HG03135 (cell line): Measurements from ENCODE around the gene EFR3B.
A peak's percentile ranks its signal among the peaks of the same experiment; 100 is the strongest.
"Not testable (repeated sequence)": the region's sequence is repeated elsewhere in the genome, so short reads cannot be mapped to it uniquely, and the experiment has no call there.

Experiments used
- ATAC-seq: cut with Tn5 transposase; IDR thresholded peaks from one replicate; pipeline ENCODE4 v1.9.1; 2021; ENCODE audit warnings: mild to moderate bottlenecking, moderate library complexity; ENCODE audit not compliant: unreplicated experiment

Gene EFR3B

GRCh38 chr2:25041928-25042320 is at the start of gene EFR3B:
TSS of gene EFR3B (plus strand) at chr2:25042076. CDS start at chr2:25042313, 237 bp downstream.
- peak; percentile 91 for ATAC-seq

DNA sequence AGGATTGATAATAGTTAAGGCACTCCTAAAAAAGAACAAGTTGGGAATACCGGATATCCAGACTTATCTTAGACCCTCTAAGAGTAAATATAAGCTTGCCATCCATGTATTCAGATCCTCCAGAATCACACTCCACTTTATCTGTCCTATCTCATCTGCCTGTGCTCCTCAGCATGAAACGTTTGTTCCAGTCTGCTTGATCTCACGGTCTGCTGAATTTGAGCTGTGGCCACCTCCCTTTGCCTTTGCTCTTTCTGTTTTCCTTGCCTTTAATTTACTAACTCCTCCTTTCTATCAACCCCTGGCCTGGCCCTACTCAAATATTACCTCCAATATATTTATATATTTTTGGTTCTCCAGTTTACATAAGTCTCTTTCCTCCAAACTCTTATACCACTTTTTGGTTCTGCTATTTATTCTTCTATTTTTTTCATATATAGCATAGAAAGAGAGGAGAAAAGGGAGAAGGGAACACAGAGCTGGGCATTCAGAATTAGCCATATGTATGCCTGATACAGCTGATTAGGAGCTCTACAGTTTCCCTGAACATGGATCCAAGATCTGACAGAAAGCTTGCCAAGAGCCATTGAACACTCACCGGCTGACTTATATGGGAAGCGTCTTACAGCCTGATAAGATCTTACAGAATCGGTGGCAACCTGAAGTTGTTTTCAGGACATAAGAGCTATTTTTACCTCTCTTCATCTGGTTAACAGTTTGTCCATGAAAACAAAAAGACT is 48.3 kb upstream of the EFR3B start:
- ATAC-seq = no peak

GRCh38 chr2:24994146-24994724 is 47.6 kb upstream of the EFR3B start:
- no peak for ATAC-seq

DNA sequence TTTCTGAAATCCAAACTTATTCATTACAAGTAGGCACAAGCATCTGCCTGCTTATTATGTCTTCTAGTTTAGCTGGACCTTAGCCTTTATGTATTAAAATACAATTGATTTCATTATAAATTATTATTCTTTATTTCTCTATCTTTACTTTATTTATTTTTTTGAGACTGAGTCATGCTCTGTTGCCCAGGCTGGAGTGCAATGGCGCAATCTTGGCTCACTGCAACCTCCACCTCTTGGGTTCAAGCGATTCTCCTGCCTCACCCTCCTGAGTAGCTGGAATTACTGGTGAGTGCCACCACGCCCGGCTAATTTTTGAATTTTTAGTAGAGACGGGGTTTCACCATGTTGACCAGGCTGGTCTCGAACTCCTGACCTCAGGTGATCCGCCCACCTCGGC is 42.8 kb upstream of the EFR3B start:
- not testable (repeated sequence) for ATAC-seq

- no peak for ATAC-seq
Measured at GRCh38 chr2:25000036-25000435, 41.8 kb upstream of the EFR3B start.

GRCh38 chr2:25000503-25001324 is 41.2 kb upstream of the EFR3B start:
- ATAC-seq = no peak

- no peak for ATAC-seq
Measured at GRCh38 chr2:25001325-25001637, 40.6 kb upstream of the EFR3B start.

DNA sequence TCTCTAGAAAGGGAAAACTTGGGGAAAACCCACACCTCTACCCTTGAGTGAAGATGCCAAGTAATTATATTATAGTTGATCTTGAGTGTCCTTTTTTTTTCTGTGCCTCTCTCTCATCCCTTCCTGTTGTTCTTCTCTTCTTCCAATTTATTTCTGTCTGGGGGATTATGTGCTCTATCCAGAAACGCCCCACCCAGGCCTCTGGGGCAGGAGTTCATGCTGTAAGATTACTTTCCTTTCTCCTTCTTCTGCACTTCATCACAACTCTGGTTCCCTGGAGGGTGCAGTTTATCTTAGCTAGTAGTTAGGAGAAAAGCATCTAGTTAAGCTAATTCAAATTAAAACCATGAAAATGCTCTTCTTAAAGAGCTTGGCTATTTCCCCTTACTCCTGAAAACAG is 39.8 kb upstream of the EFR3B start:
- ATAC-seq = no peak

DNA sequence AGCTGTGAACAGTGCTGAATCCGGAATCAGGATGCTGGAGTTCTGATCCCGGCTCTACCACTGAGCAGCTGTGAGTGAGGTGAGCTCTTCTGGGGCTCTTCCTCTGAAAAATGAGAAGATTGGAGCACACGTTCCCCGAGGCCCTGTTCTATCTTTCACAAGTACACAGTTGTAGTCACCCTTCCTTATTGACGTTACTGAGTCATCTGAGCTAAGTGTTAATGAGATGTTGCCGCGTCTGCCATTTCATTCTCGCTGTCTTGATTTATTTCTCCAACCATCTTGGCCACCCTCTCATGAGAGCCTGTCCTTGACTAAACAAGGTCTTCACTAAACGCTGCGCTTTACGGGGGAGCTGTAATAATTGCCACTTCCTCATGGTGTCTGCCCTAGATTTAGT is 31.9 kb upstream of the EFR3B start:
- ATAC-seq = no peak

DNA sequence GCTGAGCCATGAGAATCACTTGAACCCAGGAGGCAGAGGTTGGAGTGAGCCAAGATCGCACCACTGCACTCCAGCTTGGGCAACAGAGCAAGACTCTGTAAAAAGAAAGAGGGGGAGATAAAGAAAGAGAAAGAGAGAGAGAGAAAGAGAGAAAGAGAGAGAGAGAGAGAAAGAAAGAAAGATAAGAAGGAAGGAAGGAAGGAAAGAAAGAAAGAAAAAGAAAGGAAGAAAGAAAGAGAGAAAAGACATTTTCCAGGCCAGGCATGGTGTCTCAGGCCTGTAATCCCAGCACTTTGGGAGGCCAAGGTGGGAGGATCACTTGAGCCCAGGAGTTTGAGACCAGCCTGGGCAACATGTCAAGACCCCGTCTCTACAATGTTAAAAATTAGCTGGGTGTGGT is 30.5 kb upstream of the EFR3B start:
- ATAC-seq = not testable (repeated sequence)

DNA sequence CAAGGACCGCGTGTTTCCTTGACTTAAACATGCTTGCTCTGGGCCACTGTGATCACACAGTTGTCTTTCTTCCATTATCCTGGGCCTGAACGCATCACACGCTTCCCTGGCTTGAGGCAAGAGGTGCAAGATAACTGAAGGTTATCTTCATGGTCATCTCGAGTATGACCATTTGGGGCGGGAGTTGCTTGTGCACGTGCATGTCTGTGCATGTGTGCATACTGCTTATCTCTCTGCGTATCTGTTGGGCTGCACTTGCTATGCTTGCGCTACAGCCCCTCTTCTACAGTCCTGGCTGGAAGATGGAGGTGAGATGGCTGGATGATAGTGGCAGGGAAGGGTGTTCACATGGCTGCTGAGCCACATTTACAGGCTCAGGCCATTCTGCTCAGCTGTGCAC is 27.2 kb upstream of the EFR3B start:
- ATAC-seq = no peak

DNA sequence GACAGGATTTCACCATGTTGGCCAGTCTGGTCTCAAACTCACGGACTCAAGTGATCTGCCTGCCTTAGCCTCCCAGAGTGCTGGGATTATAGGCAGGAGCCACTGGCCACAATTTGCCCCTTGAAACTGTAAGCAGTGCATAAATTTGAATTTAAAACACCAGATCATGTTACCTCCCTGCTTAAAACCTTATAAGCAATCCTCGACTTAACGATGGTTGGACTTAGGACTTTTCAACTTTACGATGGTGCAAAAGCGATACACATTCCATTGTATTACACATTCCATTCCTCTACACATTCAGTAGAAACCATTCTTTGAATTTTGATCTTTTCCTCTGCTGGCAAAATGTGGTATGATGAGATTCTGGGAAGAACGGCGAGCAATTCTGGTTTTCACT is 23.2 kb upstream of the EFR3B start:
- no peak for ATAC-seq

DNA sequence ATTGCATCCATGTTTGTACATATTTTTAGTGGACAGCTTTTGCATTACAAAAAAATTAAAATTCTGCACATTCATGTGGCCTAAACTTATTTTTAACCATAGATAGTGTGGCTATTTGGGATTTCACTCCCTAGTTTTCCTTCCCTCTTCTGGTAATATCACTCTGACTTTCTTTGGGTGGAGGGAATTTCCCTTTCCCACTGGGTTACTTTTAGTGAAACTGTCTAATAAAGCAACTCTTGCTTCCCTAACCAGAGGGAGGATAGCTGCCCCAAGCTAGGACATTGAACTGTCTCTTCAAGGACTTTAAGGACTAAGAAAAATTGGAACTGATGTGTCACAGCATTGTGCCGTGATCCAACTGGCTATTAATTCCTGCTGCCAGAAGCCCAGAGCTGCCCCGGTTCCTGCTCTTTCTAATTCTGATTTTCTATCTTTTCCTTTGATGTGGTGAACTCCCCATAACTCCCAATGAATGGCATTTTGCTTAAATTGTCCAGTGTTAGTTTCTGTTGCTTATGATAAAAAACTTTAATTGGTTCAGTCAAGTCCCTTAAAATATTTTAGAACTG is 20.0 kb upstream of the EFR3B start:
- no peak for ATAC-seq

- no peak for ATAC-seq
Measured at GRCh38 chr2:25023333-25023732, 18.5 kb upstream of the EFR3B start.

GRCh38 chr2:25025229-25026007 is 16.5 kb upstream of the EFR3B start:
- ATAC-seq = no peak

DNA sequence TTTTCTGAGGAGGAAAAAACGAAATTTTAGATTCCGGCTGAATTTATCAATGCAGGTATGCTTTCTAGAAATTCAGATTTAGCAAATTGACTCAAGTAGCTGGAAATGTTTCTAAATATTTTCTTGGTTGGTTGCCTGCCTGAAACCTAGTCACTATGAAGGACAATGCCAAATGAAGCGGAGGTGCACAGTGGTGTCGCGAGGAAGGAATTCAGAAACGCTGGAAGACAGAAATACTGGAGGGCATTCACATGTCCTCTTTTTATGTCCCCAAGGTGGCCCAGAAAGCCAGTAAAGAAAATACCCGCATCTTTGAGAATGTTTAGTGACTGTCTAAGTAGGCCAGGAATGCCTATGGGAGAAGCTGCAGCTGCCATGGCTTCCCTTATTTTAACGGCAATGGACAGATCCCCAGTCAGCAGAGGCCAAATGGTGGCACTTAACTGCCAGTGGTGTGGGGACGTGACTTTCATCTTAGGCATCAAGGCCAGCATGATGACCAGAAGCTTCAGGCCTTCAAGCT is 15.8 kb upstream of the EFR3B start:
- no peak for ATAC-seq

DNA sequence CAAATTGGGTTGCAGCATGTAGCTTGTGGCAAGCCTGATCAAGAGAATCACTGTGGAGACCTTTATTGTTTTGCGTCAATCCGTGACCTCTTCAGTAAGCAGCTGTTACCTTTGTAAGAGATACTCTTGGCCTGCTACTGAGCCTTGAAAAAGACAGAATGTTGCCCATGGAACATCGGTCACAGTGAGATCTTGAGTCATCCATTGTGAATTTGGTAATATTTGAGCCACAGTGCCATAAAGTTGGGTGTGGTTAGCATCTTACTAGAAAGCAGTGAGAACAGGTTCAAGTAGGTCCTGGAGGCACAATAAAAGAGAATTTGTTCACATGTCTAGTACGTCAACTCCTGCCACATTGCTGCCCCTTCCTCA is 12.7 kb upstream of the EFR3B start:
- no peak for ATAC-seq

DNA sequence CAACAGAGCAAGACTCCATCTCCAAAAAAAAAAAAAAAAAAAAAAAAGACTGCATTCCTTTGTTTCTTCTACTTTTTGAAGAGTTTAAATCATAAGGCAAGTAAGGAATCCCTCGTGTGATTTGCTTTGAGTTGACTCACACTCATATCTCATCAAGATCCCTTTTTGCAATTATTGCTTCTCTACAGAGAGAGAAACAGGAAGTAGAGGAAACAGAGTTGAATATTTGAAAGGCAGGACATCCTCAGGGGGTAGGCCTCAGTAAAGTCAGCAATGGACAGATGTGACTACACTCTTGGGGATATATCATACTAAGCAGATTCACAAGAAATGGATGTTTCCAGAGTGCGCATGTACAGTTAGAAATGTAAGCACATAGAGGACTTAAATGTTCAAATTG is 11.2 kb upstream of the EFR3B start:
- ATAC-seq = no peak

DNA sequence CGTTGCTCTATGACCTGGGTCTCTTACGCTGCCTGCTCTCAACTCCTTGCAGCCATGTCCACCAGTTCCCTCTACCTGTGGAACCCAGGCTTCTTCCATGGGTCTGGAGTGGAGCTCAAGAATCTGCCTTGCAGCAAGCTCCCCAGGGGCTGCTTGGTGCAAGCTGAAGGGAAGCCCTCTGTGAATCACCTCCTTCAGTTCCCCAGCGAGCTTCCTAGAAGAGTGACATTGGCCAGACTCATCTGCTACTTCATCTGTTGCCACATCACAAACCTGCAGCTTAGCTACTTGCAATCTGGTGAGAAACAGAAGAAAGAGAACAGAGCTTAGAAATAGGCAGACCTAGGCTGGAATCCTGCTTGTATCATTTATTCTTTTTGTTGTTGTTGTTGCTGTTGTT is 9.8 kb upstream of the EFR3B start:
- ATAC-seq = no peak

DNA sequence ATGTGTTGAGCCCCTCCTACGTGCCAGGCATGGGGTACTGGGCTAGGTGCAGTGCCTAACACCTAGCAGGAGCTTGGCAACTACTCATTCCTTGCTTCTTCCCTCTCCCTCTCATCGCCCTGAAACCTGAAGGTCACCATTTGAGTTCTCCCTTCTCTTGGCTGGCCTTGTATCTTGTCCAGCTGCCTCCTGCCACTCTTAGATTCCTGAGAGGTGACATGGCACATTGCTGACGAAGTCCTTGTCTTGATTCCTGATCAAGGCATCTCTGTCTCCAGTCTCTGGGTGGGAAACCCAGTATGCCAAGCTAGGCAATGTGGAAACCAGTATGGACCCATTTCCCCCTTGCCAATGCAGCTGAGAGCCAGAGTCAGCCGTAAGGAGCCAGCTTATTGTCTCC is 9.0 kb upstream of the EFR3B start:
- ATAC-seq = no peak

DNA sequence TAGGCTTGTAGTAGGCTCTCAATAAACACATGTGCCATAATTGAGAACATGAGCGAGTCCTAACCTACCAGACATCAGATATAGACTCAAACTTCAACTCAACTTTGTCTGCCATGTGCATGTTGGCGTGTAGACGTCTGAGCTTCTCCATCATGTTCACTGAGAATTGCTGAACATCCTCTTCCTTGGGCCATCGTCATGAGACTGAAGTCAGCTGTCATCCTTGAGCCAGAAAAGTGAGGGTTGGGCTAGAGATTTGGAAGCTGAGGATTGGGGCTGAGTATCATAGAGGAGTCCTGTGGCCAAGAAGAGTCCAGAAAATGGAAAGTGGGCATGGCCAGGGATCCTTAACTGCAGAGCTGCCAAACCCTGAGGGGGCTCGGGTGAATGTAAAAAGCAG is 7.8 kb upstream of the EFR3B start:
- no peak for ATAC-seq
